A204.1 (cell line): Measurements from ENCODE around the gene PNPLA7.

Experiments used
- FAIRE-seq: peaks from 2 replicates; lab custom pipeline; 2012; peaks lifted over from hg19 to GRCh38; lab: Jason Lieb, UNC

The PNPLA7 gene

DNA sequence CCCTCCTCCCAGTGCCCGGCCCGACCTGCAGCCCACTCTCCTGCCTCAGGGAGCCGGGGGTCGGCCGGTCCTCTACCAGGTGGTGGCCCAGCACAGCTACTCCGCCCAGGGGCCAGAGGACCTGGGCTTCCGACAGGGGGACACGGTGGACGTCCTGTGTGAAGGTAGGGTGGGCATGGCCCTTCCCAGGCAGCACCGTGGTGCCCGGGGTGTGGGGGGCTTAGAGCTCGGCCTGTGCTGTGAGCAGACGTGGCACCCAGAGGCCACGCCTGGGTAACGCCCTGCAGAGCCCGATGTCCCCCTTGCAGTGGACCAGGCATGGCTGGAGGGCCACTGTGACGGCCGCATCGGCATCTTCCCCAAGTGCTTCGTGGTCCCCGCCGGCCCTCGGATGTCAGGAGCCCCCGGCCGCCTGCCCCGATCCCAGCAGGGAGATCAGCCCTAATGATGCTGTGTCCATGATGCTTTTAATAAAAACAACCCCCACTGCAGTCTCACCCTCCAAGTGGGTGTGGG, 116.2 kb downstream of the PNPLA7 start:
- FAIRE-seq: no peak

DNA sequence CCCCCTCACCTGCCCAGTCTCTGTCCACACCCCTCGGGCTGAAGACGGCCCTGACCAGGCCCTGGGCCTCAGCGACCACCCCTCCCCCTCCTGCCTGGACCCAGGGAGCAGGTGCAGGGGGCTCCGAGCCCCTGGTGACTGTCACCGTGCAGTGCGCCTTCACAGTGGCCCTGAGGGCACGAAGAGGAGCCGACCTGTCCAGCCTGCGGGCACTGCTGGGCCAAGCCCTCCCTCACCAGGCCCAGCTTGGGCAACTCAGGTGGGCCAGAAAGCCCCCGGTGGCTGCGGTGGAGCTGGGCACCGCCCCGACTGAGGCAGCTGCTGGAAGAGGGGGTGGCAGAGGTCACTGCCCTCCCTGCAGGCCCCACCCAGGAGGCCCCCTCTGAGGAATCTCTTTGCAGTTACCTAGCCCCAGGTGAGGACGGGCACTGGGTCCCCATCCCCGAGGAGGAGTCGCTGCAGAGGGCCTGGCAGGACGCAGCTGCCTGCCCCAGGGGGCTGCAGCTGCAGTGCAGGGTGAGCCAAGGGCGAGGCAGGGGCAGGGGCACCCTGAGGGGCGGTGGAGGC, 116.8 kb downstream of the PNPLA7 start:
- no peak for FAIRE-seq

DNA sequence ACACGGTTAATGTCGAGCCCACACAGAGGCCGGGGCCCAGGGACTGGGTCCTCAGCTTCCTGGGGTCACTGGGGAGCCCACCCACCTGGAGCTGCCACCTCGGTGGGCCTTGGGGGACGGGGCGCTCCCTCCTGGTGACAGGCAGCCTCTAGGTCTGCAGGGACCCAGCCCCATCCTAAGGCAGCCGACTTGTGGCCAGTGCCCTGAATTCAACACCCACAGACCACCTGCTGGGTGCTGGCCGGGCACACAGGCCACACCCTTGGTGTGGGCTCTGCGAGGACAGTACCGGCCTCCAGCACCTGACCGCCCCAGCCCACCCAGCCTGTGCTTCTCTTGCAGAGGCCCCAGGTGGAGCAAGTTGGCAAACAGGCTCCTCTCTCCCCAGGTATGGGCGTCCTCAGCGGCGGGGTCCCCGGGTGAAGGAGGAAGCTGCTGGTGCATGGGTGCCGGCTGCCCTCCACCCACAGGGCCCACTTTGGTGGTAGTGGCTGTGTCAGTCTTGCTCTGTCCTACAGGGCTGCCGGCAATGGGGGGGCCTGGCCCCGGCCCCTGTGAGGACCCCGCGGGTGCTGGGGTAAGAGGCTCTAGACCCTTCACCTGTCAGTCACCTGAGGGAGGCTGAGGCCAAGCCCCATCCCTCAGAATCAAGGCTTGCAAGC, 117.4 kb downstream of the PNPLA7 start:
- FAIRE-seq: no peak

DNA sequence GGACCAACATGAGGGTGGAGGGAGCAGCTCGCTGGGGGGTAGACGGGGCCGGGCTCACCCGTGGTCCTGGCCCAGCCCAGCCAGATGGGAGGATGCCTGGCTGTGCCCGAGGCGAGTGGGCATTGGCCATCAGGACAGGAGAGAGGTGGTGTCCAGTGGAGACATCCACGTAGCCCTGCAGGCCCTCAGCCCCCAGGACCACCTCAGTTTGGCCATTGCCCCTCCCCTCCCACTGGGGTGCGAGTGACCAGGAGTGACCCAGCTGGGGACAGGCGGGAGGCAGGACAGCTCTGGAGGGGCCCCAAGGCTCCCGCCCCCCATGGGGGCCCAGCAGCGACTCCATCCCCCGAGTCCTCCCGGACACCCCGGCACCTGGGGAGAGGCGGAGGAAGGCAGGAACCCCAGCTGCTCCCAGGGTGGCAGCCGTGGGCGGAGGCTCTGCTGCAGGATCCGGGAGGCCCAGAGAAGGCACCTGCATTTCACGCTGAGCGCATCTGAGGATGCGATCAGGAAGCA, 118.7 kb downstream of the PNPLA7 start:
- FAIRE-seq: no peak

DNA sequence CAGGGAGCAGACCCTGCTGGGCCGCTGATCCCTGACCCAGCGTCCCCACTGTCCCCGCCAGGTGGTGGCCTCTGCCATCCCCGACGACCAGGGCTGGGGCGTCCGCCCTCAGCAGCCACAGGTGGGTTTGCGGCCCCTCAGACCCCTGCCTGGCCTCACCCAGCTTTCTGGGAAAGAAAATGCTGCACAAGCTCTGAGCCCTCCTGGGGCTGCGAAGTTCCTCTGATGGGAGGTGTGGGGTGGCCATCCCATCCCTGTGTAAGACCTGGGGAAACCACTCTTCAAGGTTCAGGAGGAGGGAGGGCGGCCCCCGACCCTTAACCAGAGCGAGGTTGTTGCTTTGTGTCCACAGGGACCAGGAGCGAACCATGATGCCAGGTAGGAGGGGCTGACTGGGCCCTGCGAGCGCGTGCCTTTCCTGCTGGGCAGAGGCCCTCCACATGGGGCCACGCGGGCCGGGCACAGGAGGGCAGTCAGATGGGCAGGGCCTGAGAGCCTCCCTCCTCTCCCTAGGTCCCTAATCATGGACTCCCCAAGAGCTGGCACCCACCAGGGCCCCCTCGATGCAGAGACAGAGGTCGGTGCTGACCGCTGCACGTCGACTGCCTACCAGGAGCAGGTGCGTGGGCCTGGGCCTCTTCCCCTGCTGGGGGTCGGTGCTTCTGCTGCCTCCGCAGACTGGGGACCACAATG, 119.3 kb downstream of the PNPLA7 start:
- FAIRE-seq: no peak

DNA sequence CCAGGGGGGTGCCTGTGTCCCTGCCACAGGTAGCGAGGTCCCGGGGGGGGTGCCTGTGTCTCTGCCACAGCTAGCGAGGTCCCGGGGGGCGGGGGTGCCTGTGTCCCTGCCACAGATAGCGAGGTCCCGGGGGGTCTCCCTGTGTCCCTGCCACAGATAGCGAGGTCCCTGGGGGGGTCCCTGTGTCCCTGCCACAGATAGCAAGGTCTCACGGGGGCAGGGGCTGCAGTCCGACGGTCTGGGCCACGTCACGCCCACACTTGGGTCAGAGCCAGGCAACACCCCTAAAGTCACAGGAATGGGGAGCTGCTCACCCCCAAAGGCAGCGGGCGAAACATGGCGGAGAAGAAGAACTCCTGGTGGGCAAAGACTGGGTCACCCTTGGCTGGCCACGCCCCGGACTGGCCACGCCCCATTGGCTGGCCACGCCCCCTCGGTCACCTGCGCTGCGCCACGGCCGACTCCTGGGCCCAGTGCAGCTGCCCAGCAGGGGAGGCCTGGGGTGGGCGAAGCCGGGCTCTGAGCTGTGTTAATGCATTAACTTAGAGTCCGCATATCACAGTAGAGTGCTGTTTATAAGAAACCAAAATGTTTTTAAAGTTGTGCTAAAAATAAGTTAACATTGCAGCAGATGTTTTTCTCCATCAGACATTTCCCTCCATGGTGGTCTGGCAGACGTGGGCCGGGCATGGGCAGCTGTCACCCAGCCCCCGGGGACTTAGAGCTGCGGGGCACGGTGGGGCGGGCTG, 120.1 kb downstream of the PNPLA7 start:
- FAIRE-seq: no peak

DNA sequence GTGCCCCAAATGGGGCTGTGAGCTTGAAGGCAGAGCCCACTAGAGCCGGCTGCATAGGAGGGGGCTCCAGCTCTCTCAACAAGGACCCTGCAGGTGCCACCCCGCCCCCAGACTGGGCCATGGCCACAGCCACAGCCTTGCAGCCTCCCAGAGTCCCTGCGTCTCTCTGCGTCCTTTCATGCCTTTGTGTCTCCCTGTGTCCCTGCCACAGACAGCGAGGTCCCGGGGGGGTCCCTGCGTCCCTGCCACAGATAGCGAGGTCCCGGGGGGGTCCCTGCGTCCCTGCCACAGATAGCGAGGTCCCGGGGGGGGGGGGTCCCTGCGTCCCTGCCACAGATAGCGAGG, 120.7 kb downstream of the PNPLA7 start:
- FAIRE-seq: no peak

DNA sequence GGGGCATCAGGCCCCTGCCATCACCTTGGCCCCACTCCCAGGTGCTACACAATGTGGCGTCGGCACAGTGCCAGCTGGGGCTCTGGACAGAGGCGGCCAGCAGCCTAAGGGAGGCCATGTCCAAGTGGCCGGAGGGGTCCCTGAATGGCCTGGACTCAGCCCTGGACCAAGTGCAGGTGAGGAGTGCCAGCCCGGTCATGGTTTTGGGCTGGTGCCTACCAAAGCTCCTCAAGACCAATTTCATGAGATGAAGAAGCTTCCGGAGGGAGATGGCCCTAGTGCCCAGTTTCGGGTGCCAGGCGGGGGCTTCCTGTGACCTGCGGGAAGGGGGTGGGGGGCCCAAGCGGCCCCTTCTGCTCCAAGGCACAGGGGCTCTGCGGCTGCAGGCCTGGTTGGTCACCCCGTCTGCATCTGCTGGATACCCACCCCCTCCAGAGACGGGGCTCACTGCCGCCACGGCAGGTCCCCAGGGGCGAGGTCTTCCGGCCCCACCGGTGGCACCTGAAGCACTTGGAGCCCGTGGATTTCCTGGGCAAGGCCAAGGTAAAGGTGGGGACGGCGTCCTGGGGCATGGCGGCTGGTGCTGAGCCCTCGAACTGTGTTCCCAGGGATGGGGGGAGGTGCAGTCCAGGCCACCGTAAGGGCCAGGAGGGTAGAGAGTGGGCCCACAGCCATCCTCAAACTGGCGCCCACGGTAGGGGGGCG, 121.2 kb downstream of the PNPLA7 start:
- no peak for FAIRE-seq

DNA sequence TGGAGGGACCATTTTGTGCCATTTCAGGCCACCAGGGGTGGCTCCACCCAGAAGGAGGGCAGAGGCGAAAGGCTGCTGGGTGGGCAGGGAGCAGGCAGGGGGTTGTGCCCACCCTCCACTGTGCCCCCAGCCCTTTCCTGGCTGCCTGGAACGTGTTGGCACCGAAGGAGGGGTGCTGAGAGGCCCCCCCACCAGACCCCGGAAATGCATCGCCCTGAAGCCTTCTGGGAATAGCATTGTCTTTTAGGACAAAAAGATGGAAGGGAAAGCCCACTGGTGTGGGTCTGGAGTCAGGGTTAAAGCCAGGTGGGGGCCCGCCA, 121.9 kb downstream of the PNPLA7 start:
- FAIRE-seq: no peak

DNA sequence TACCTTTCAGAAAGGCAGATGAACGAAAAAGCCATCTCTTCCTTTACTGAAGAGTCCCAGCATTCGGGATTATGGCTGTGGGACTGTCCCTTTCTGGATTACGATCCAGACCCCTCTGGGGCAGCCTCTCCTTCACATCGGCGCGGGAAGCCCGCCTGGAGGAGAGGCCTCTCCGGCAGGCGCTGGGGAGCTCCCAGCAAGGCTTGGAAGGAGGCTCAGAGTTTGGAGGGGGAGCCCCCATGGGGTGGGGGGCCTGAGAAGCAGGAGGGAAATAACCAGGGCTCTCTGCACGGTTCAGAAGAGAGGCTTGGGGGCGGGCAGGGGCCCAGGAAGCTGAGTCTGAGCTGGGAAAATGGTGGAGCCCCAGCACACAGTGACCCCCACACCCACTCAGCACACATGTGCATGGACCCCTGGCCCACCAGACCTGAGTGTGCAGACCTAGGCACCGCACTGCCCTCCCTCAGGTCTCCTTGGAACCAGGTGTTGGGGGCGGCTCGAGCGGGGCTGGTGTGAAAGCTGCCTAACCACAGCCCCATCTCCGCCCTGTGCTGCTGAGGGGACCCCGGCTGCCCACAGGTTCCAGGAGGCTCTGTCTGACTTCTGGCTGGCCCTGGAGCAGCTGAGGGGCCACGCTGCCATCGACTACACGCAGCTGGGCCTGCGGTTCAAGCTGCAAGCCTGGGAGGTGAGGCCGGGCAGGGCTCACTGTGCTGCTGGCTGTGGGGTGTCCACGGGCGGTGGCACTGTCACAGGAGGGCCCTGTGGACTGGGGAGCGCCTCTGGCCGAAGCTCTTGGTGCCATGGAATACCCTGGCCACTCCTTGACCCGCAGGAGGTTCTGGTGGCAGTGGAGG, 122.5 kb downstream of the PNPLA7 start:
- FAIRE-seq: no peak

DNA sequence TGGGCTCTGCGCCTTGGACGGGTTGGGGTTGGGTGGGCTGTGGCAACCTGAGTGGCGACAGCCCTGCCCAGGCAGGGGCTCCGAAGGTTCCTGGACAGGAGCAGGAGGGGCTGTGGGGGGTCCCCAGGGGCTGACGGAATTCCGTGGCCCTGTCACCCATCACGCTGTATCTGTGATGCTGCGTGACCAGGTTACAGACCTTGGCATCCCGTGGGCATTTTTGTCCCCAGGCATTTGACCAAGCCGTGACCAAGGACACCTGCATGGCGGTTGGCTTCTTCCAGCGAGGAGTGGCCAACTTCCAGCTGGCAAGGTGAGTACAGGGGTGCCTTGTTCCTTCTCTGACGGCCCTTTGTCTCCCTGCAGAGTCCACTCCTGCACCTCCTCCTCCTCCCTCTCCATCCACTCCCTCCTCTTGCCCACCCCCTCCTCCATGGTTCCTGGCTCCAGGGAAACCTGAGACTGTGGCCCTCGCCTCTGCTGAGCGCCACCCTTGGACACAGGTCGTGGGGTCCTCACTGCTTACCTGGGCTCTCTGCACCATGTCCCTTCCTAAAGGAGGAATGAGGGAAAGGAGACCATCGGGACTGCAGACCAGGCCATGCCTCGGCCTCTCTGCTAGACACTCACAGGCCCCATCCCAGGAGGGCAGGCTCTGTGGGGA, 124.1 kb downstream of the PNPLA7 start:
- no peak for FAIRE-seq

DNA sequence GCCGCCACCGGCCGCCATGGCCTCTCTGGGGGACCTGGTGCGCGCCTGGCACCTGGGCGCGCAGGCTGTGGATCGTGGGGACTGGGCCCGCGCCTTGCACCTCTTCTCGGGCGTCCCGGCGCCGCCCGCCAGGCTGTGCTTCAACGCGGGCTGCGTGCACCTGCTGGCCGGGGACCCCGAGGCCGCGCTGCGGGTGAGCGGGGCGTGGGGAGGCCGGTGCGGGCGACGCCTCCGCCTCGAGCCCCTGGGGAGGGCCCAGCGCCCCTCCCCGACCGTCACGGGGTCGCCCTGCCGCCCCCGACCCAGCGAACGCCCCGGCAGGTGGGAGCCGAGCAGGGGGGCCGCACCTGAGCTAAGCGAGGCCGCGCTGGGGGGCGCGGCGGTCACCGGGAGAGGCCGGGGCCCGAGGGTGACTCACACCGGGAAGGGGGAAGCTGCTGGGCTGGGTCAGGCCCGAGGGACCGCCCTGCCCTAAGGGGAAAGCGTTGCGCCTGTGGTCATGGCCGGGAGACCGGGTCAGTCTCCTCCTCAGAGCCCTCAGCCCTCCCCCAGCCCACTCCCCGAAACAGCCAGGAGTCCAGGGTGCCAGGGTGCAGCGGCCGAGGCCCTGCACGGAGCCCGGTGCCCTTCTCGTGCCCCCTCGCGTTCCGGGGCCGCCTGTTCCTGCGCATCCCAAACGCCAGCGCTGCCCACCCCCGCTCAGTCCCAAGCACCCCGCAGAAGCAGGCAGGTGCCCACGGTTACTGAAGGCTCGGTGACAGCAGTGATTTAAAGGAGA, 126.5 kb downstream of the PNPLA7 start:
- FAIRE-seq: no peak

DNA sequence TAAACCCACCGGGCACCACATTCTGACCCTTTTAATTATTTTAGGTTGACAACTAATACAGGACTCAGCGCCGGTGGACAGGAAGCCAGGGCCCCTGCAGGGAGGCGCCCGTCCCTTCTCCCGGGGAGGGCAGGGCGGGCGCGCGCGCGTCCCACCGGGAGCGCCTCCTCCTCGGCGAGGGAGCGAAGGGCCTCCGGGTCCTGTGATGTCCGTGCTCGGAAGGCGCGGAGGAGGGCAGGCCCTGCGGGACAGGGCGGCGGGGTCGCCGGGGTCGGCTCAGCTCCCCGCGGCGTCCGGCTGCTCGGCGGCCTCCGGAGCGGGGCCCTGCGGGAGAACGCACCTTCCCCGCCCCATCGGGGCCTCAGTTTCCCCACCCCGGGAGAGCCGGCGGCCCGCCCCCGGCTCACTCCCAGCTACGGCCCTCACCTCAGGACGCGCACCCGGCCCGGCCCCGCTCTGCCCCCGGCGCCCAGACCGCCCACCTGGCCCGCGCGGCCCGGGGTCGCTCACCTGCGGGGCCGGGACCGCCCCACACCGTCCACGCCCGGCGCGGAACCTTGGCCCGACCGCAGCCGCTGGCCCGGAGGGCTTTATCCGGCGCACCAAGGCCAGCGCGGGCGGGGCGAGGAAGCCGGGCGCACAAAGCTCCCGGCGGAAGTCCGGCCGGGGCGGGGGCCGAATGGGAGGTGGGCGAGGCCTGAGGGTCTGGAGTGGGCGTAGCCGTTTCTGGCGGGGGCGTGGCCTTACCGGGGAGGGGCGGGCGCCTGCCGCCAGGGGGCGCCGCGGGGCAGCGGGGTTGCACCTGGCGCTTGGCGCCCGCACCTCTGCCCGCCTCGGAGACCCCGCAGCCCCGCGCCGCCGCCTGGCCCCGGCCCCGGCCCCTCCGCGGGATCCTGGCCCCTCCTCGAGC, 127.3 kb downstream of the PNPLA7 start, which contains the start of the genes EXD3 and NOXA1:
TSS of gene EXD3 (minus strand) at position 559 of the 910 bp plus-strand sequence. CDS start 27,805 bp downstream, outside the sequence.
TSS of gene NOXA1 (plus strand) at position 790 of the 910 bp plus-strand sequence. CDS start 137 bp downstream, outside the sequence.
- FAIRE-seq: no peak

DNA sequence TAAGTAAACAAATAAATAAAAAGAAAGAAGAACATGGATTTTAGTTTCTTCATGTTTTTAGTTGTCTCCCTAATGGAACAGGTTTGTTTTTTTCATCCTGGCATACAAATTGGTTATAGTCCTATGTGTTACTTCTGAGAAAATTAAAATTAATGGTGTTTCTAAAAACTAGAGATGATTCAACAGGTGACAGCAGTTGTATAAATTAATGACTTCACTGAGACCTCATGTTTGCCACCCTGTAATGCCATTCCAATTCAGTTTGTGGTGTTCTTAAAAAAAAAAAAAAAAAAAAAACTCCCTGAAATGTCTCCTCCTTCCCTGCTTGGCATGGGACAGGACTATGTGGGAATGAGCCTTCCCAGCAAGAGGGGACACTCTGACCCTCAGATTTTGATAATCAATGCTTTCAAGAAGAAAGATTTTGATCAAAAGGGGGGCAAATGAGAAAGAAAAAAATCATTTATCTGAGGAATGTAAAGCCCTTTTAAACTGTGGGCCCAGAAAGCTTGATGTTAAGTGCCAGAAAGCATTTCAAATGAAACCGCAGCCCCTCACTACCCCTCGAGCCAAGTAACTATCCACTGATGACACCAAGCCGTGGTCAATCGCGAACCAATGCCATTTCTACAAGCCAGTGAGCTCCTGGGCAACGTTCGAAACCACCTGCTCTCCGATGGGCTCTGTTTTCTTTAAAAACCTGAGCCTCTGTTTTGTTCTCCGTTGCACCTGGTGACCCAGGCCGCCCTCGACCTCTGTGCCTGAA, 128.2 kb downstream of the PNPLA7 start:
- no peak for FAIRE-seq

DNA sequence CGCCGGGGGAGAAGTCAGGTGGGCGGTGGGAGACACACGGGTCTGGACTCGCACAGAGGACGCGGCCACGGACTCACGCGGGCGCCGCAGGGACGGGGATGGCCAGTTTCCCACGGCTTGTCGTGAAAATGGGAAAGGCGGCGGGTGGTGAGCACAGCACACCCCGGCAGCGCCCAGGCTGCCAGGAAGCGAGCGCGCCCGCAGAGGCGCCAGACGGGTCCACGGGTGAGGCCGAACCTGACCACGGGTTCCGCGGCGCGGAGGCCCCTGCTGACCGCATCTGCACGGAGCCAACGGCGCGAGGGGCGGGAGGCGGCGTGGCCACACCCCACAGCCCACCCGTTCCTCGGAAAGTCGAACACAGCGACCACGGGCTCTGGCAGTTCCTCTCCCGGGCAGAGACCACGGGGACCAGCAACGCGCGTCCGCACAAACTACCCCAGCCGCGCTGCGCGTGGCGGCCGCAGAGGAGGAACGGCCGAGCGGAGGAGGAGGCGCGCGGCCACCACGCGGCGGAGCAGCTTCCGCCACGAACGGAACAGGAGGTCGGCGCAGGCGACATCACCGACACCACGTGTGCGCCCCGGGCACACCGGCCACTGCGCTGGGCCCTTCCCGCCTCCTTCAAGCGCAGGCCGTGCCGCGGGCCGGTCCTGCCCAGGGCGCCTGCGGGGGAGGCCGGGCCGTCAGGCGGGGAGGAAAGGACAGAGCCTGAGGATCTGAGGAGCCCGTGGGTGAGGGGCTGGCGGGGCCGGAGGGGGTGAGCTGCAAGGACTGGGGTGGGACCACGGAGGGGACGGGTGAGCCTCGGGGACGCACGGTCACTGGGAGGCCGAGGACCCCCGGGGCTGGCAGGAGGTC, 132.8 kb downstream of the PNPLA7 start:
- no peak for FAIRE-seq

DNA sequence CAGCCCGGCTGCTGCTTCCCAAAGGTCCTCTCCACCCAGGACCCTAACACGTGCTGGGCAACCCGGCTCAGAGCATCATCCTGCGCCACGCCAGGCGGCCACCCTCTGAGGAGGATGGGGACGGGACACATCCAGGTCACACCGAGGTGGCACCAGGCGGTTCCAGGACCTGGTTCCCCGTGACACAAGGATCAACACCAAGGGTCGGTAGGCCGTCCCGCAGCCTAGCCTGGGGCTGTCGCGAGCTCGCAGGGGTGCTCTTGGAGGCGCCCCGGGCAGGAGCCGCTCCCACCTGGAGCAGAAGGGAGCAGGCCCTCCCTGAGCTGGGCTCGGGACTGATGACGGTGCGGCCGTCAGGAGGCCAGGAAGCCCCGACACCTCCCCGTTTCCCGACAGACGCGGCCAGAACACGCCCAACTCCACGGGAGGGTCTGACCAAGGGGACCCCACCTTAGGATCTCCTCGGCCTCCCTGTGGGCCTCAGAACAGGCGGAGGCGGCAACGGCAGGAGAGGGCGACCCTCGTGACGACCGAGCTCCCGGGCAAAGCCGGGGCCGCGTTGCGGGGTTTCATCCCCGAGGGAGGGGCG, 133.5 kb downstream of the PNPLA7 start:
- no peak for FAIRE-seq
